Ovary (tissue), 9 donors: ENCODE data around the gene PIK3R4. TPM values are rescaled to one million over a fixed set of nuclear protein-coding genes. Genes with fewer than 3 reads are reported as not detected.

Experiments used
- DNase-seq, 5 donors: peaks; one replicate each; pipeline ENCODE4 v3.0.0-alpha.2; 2019 to 2020
- H3K27ac ChIP-seq, 2 donors: fragments of 200-600 bp; one replicate each; pipeline versions ENCODE4 v1.5.1 to v1.8.0; 2019 to 2022
- H3K27me3 ChIP-seq: fragments of 200-600 bp; one replicate; pipeline ENCODE4 v1.8.0; 2022
- H3K36me3 ChIP-seq: fragments of 200-600 bp; sonication (generic); one replicate; pipeline ENCODE4 v1.5.1; 2019
- H3K4me1 ChIP-seq: one replicate; pipeline ENCODE4 v1.8.1; 2013; ENCODE audit warnings: mild to moderate bottlenecking, moderate library complexity; ENCODE audit not compliant: insufficient read depth
- H3K4me3 ChIP-seq: fragments of 200-600 bp; sonication (generic); one replicate; pipeline ENCODE4 v1.5.1; 2017
- H3K9me3 ChIP-seq, 2 donors: fragments of 200-600 bp in 1 of 2; sonication (generic) in 1 of 2; one replicate each; pipeline versions ENCODE4 v1.5.1 to v1.8.1; 2013 to 2019; ENCODE audit warnings: mild to moderate bottlenecking in 1 of 2, moderate library complexity in 1 of 2
- CTCF ChIP-seq, 3 donors: fragments of 450-650 bp in 2 of 3; fragments of 200-600 bp in 1 of 3; IDR thresholded peaks; one replicate each; pipeline versions ENCODE4 v1.5.1 to v1.8.0; 2016 to 2022; ENCODE audit warnings: antibody characterized with exemption in 3 of 3, mild to moderate bottlenecking in 1 of 3
- EP300 ChIP-seq: sonication (generic); formaldehyde crosslinking; IDR thresholded peaks from one replicate; pipeline ENCODE4 v1.6.1; 2017; ENCODE audit warnings: antibody characterized with exemption
- POLR2A ChIP-seq: fragments of 450-650 bp; IDR thresholded peaks from one replicate; pipeline ENCODE4 v1.6.1; 2017; ENCODE audit warnings: antibody characterized with exemption, mild to moderate bottlenecking, moderate library complexity
- WGBS, 3 donors: extraction: QIAGEN DNeasy Blood & Tissue Kit in 1 of 3; methylation state at CpG; one replicate each; pipeline versions ENCODE4 v1.1.5 to v1.1.7; 2013 to 2017; 5-methylcytosine and 5-hydroxymethylcytosine counted together
- intact Hi-C, 4 donors: fragments of 100-400 bp; cut with DNase I; formaldehyde crosslinking; loops; one replicate each; pipeline versions ENCODE4 v1.11.0 to v1.15.1; 2022 to 2023
- polyA plus RNA-seq, 2 donors: library from polyadenylated mRNA; stranded (reverse); fragments of 200-250 nt in 1 of 2; fragments of 350-450 nt in 1 of 2; fragmentation: Illumina TruSeq in 1 of 2; extraction: RNeasy Lipid Tissue Mini Kit (QIAGEN cat#74804) in 1 of 2; gene quantifications; one replicate each; pipeline ENCODE4 v1.2.3, GENCODE V29; 2013 to 2014
- total RNA-seq, 7 donors: library from RNA; depleted of rRNA in 2 of 7; stranded (reverse); fragments of >200 nt in 2 of 7; fragmentation: NEBNext Ultra II Directional in 3 of 7; extraction: Animal tissue kit (Norgen Biotek cat#: 25700) in 3 of 7; gene quantifications; one replicate each; pipeline versions ENCODE4 v1.1.0 to v1.2.4, GENCODE V29; 2016 to 2023
- donor health status: DM: no; HTN: no; CAD: no; lungs with moderate emphysema.
- donor health status: DM: no; HTN: no; CAD: no.
- donor health status: Bipolar disorder and iron deficiency.
- donor health status: DM: yes; HTN: yes; CAD: no.
- donor health status: DM: no; HTN: no; CAD: no.
- donor health status: DM: yes; HTN: yes; CAD: no.

Gene PIK3R4
- total and polyA plus RNA-seq, 9 donors = 22.1 to 43.8 (median 29.7) TPM

- Histone ChIP-seq H3K36me3 (no peaks in the 10 kb centered on the region), H3K27me3 (no peaks in the 10 kb centered on the region), H3K27ac (no peak overlapping the region), H3K9me3 (no peaks in the 10 kb centered on the region), H3K4me1 (no peaks in the 10 kb centered on the region), H3K4me3 (no peak overlapping the region)
- TF ChIP-seq POLR2A (no peak), EP300 (no peak), CTCF (IDR thresholded peaks at IDR 0.05) (no peak)
- 83 to 86% (median 84%) methylated on average over 3 of the region's 3 CpGs for WGBS, 3 donors
- intact Hi-C loops = no loop called here
- no peak for DNase-seq
These were observed 43.6 kb downstream of the PIK3R4 start for GRCh38 chr3:130702985-130703384.

GRCh38 chr3:130700541-130700940 is 46.1 kb downstream of the PIK3R4 start:
- Histone ChIP-seq H3K27ac (no peak overlapping the region), H3K4me3 (no peak overlapping the region), H3K9me3 (no peaks in the 10 kb centered on the region), H3K4me1 (no peaks in the 10 kb centered on the region), H3K36me3 (no peaks in the 10 kb centered on the region), H3K27me3 (no peaks in the 10 kb centered on the region)
- DNase-seq = no peak
- no peak for TF ChIP-seq EP300
- TF ChIP-seq CTCF (IDR thresholded peaks at IDR 0.05) = no peak
- TF ChIP-seq POLR2A = no peak
- intact Hi-C loops = no loop called here
- WGBS, 3 donors = 40 to 58% (median 56%) methylated on average over 2 of the region's 2 CpGs

GRCh38 chr3:130699765-130700164 is 46.9 kb downstream of the PIK3R4 start:
- no peaks in the 10 kb centered on the region for H3K4me1 ChIP-seq
- H3K27ac ChIP-seq = no peak overlapping the region
- H3K27me3 ChIP-seq = no peaks in the 10 kb centered on the region
- no peaks in the 10 kb centered on the region for H3K9me3 ChIP-seq
- no peaks in the 10 kb centered on the region for H3K36me3 ChIP-seq
- no peak for DNase-seq
- intact Hi-C loops = no loop called here
- no peak overlapping the region for H3K4me3 ChIP-seq
- TF ChIP-seq EP300 (no peak), POLR2A (no peak), CTCF (IDR thresholded peaks at IDR 0.05) (no peak)

- DNase-seq = no peak
- Histone ChIP-seq H3K36me3 (no peaks in the 10 kb centered on the region), H3K27me3 (no peaks in the 10 kb centered on the region), H3K4me3 (no peak overlapping the region), H3K27ac (no peak overlapping the region), H3K4me1 (no peaks in the 10 kb centered on the region), H3K9me3 (no peaks in the 10 kb centered on the region)
- intact Hi-C loops = no loop called here
- 95 to 98% (median 97%) methylated on average over 2 of the region's 2 CpGs for WGBS, 3 donors
- TF ChIP-seq CTCF (IDR thresholded peaks at IDR 0.05) = no peak
- no peak for TF ChIP-seq EP300
- TF ChIP-seq POLR2A = no peak
These were observed 53.3 kb downstream of the PIK3R4 start for GRCh38 chr3:130693314-130693713.

- no peaks in the 10 kb centered on the region for H3K9me3 ChIP-seq
- DNase-seq = no peak
- TF ChIP-seq CTCF (IDR thresholded peaks at IDR 0.05) (no peak), EP300 (no peak), POLR2A (no peak)
- 88 to 92% (median 90%) methylated on average over 1 of the region's 1 CpG for WGBS, 3 donors
- intact Hi-C loops = no loop called here
- H3K27me3 ChIP-seq = no peaks in the 10 kb centered on the region
- H3K27ac ChIP-seq = no peak overlapping the region
- no peak overlapping the region for H3K4me3 ChIP-seq
- H3K4me1 ChIP-seq = no peaks in the 10 kb centered on the region
- H3K36me3 ChIP-seq = no peaks in the 10 kb centered on the region
These were observed 54.2 kb downstream of the PIK3R4 start for GRCh38 chr3:130692455-130692854.
